NCI-H82 treated with DMSO at 0.1 percent for 48 hours (cell line): ENCODE measurements around the gene RPLP2.

Source experiments
- DNase-seq: peaks from one replicate; lab custom pipeline; 2025; ENCODE audit not compliant: unreplicated experiment; lab: John Stamatoyannopoulos, UW

The RPLP2 gene

GRCh38 chr11:862081-862661 lies 52.4 kb downstream of the RPLP2 start:
- peak; percentile 27 for DNase-seq
